ENCODE results near the gene EPHA6.

- TF ChIP-seq CTCF (IDR thresholded peaks at IDR 0.05) (no peak), EP300 (IDR thresholded peaks at IDR 0.05) (no peak), POLR2A (IDR thresholded peaks at IDR 0.05) (no peak), POLR2AphosphoS5 (IDR thresholded peaks at IDR 0.05) (no peak)
These were observed 324.6 kb downstream of the EPHA6 start for GRCh38 chr3:97138914-97139541.
